H9 (cell line): ENCODE results near the gene TRIO. TPM values are rescaled to one million over a fixed set of nuclear protein-coding genes. Genes with fewer than 3 reads are reported as not detected.

ENCODE experiments used
- DNase-seq: peaks from one replicate; pipeline ENCODE4 v3.0.0-alpha.2; 2017
- H2AFZ ChIP-seq: one replicate; pipeline ENCODE4 v1.6.1; 2013; ENCODE audit warnings: mild to moderate bottlenecking, low read length, control low read depth, moderate library complexity
- H2AK5ac ChIP-seq: 2 replicates; pipeline ENCODE4 v1.6.1; 2013; ENCODE audit warnings: low read length, control low read depth, mixed read lengths; ENCODE audit not compliant: insufficient read length
- H2BK120ac ChIP-seq: one replicate; pipeline ENCODE4 v1.6.1; 2013; ENCODE audit warnings: low read depth, mild to moderate bottlenecking, low read length, control low read depth, inconsistent platforms; ENCODE audit not compliant: poor library complexity, severe bottlenecking
- H2BK12ac ChIP-seq: 2 replicates; pipeline ENCODE4 v1.6.1; 2013; ENCODE audit warnings: low read length, control low read depth, mixed read lengths, low read depth; ENCODE audit not compliant: insufficient read length
- H2BK15ac ChIP-seq: 2 replicates; pipeline ENCODE4 v1.6.1; 2013; ENCODE audit warnings: low read depth, low read length, control low read depth
- H2BK20ac ChIP-seq: one replicate; pipeline ENCODE4 v1.6.1; 2013; ENCODE audit warnings: low read depth, mild to moderate bottlenecking, low read length, control low read depth, inconsistent platforms; ENCODE audit not compliant: poor library complexity, severe bottlenecking
- H2BK5ac ChIP-seq: 2 replicates; pipeline ENCODE4 v1.6.1; 2013; ENCODE audit warnings: low read length, control low read depth, mixed read lengths; ENCODE audit not compliant: insufficient read length
- H3K14ac ChIP-seq: 2 replicates; pipeline ENCODE4 v1.6.1; 2013; ENCODE audit warnings: low read length, control low read depth; ENCODE audit not compliant: insufficient read depth
- H3K18ac ChIP-seq: 2 replicates; pipeline ENCODE4 v1.6.1; 2013; ENCODE audit warnings: low read depth, mild to moderate bottlenecking, mixed read lengths, low read length, control low read depth; ENCODE audit not compliant: insufficient read length
- H3K23ac ChIP-seq: 2 replicates; pipeline ENCODE4 v1.6.1; 2013; ENCODE audit warnings: low read length, control low read depth, mixed read lengths, low read depth; ENCODE audit not compliant: insufficient read length
- H3K23me2 ChIP-seq: 2 replicates; pipeline ENCODE4 v1.6.1; 2013; ENCODE audit warnings: low read depth, mild to moderate bottlenecking, mixed read lengths, low read length, control low read depth; ENCODE audit not compliant: insufficient read length, poor library complexity, severe bottlenecking
- H3K27ac ChIP-seq: 2 replicates; pipeline ENCODE4 v1.5.1; 2013; ENCODE audit warnings: low read length, control low read depth, mixed read lengths, low read depth; ENCODE audit not compliant: insufficient read length
- H3K27me3 ChIP-seq: 2 replicates; pipeline ENCODE4 v1.6.1; 2013; ENCODE audit warnings: low read length, control low read depth, inconsistent platforms; ENCODE audit not compliant: insufficient read depth
- H3K4ac ChIP-seq: 2 replicates; pipeline ENCODE4 v1.6.1; 2013; ENCODE audit warnings: low read depth, mild to moderate bottlenecking, control low read depth, inconsistent platforms, low read length, moderate library complexity
- H3K4me1 ChIP-seq: 2 replicates; pipeline ENCODE4 v1.6.1; 2013; ENCODE audit warnings: low read length, control low read depth, inconsistent platforms; ENCODE audit not compliant: insufficient read depth
- H3K4me2 ChIP-seq: 2 replicates; pipeline ENCODE4 v1.6.1; 2013; ENCODE audit warnings: low read length, control low read depth, mixed read lengths; ENCODE audit not compliant: insufficient read length, insufficient read depth
- H3K56ac ChIP-seq: 2 replicates; pipeline ENCODE4 v1.6.1; 2013; ENCODE audit warnings: low read depth, mild to moderate bottlenecking, mixed read lengths, low read length, control low read depth; ENCODE audit not compliant: insufficient read length
- H3K79me1 ChIP-seq: 2 replicates; pipeline ENCODE4 v1.6.1; 2013; ENCODE audit warnings: low read depth, mild to moderate bottlenecking, moderate library complexity, low read length, control low read depth, inconsistent platforms; ENCODE audit not compliant: insufficient read depth, poor library complexity, severe bottlenecking
- H3K79me2 ChIP-seq: 2 replicates; pipeline ENCODE4 v1.6.1; 2013; ENCODE audit warnings: low read length, control low read depth, inconsistent platforms; ENCODE audit not compliant: insufficient read depth
- H3K9ac ChIP-seq: 2 replicates; pipeline ENCODE4 v1.6.1; 2013; ENCODE audit warnings: low read length, control low read depth, mixed read lengths; ENCODE audit not compliant: insufficient read length; ENCODE audit errors: extremely low read depth
- H3K9me3 ChIP-seq: one replicate; pipeline ENCODE4 v1.6.1; 2013; ENCODE audit warnings: low read depth, low read length, inconsistent platforms; ENCODE audit not compliant: control insufficient read depth
- H3T11ph ChIP-seq: one replicate; pipeline ENCODE4 v1.6.1; 2013; ENCODE audit warnings: mild to moderate bottlenecking, low read length, control low read depth, inconsistent platforms
- H4K20me1 ChIP-seq: one replicate; pipeline ENCODE4 v1.6.1; 2013; ENCODE audit not compliant: control insufficient read depth, insufficient read length, insufficient read depth
- H4K5ac ChIP-seq: 2 replicates; pipeline ENCODE4 v1.6.1; 2013; ENCODE audit warnings: low read depth, mild to moderate bottlenecking, mixed read lengths, low read length, control low read depth; ENCODE audit not compliant: insufficient read length
- H4K8ac ChIP-seq: replicated peaks from 2 replicates; pipeline ENCODE4 v1.6.1; 2013; ENCODE audit warnings: low read length, control low read depth, mixed read lengths, low read depth; ENCODE audit not compliant: insufficient read length
- H4K91ac ChIP-seq: 2 replicates; pipeline ENCODE4 v1.6.1; 2013; ENCODE audit warnings: low read depth, mild to moderate bottlenecking, moderate library complexity, mixed read lengths, low read length, control low read depth; ENCODE audit not compliant: insufficient read length
- H3K27ac Mint-ChIP-seq, 3 experiments: 2 replicates in 2 of 3; 3 replicates in 1 of 3; pipeline ENCODE4 v1.8.0; 2020 to 2021; ENCODE audit warnings: mixed read lengths in 3 of 3, mild to moderate bottlenecking in 1 of 3, moderate library complexity in 1 of 3
- H3K27me3 Mint-ChIP-seq: 2 replicates; pipeline ENCODE4 v1.8.0; 2021; ENCODE audit warnings: low read depth, mild to moderate bottlenecking, moderate library complexity, mixed read lengths
- H3K36me3 Mint-ChIP-seq, 3 experiments: 2 replicates in 2 of 3; 3 replicates in 1 of 3; pipeline ENCODE4 v1.8.0; 2020 to 2021; ENCODE audit warnings: low read depth in 3 of 3, mixed read lengths in 3 of 3; ENCODE audit not compliant: insufficient read depth in 1 of 3
- H3K4me1 Mint-ChIP-seq, 2 experiments: 2 replicates each; pipeline ENCODE4 v1.8.0; 2020; ENCODE audit warnings: mixed read lengths in 2 of 2
- H3K4me3 Mint-ChIP-seq, 2 experiments: 2 replicates in 1 of 2; 3 replicates in 1 of 2; pipeline ENCODE4 v1.8.0; 2020 to 2021; ENCODE audit warnings: mild to moderate bottlenecking in 2 of 2, mixed read lengths in 2 of 2, moderate library complexity in 1 of 2
- H3K9me3 Mint-ChIP-seq, 2 experiments: 2 replicates in 1 of 2; 3 replicates in 1 of 2; pipeline ENCODE4 v1.8.0; 2020; ENCODE audit warnings: mild to moderate bottlenecking in 2 of 2, mixed read lengths in 2 of 2, moderate library complexity in 1 of 2
- CTCF ChIP-seq: fragments of 200-600 bp; sonication (generic); conservative IDR thresholded peaks from 3 replicates; pipeline ENCODE4 v1.8.0; 2021; ENCODE audit warnings: antibody characterized with exemption, mild to moderate bottlenecking
- WGBS: extraction: QIAGEN DNeasy Blood & Tissue Kit; methylation state at CpG from one replicate; pipeline ENCODE4 v1.1.7; 2013; ENCODE audit warnings: missing lambda C conversion rate, low lambda C conversion rate, mixed read lengths; ENCODE audit not compliant: insufficient read length; ENCODE audit errors: extremely low coverage; 5-methylcytosine and 5-hydroxymethylcytosine counted together
- total RNA-seq: library from RNA; stranded (reverse); gene quantifications from 2 replicates; pipeline ENCODE4 v1.2.1, GENCODE V29; 2021

Gene TRIO
- total RNA-seq, 1 experiment from 2014 or later = 87.8 TPM

- H2BK20ac ChIP-seq = no peak overlapping the region
- no peaks in the 10 kb centered on the region for H3K23me2 ChIP-seq
- Mint-ChIP-seq H3K4me3 (no peak overlapping the region), H3K27ac (no peak overlapping the region), H3K36me3 (no peaks in the 10 kb centered on the region; a peak in 2 of 7 replicates), H3K27me3 (no peaks in the 10 kb centered on the region), H3K4me1 (peaks cover 39 to 44% of the 10 kb centered on the region in 2 experiments), H3K9me3 (no peaks in the 10 kb centered on the region)
- H2BK120ac ChIP-seq = no peak overlapping the region
- H2AFZ ChIP-seq = no peak overlapping the region
- no peak for TF ChIP-seq CTCF
- no peak overlapping the region for H3K4me2 ChIP-seq
- no peaks in the 10 kb centered on the region for H4K20me1 ChIP-seq
- H4K91ac ChIP-seq = no peak overlapping the region
- peaks cover 42% of the 10 kb centered on the region; the same call in 1 of the 2 replicates for H3K79me2 ChIP-seq
- no peak overlapping the region for H2AK5ac ChIP-seq
- H2BK15ac ChIP-seq = no peak overlapping the region
- no peaks in the 10 kb centered on the region for H3K27me3 ChIP-seq
- H2BK12ac ChIP-seq = no peak overlapping the region
- H3K23ac ChIP-seq = no peak overlapping the region
- DNase-seq = no peak
- H3K4ac ChIP-seq = no peak overlapping the region
- H3K79me1 ChIP-seq = peaks cover 9% of the 10 kb centered on the region
- H3K18ac ChIP-seq = no peak overlapping the region
- no peak overlapping the region for H2BK5ac ChIP-seq
- no peak overlapping the region for H4K5ac ChIP-seq
- no peak overlapping the region for H3K14ac ChIP-seq
- H3K56ac ChIP-seq = no peak overlapping the region
- H3T11ph ChIP-seq = no peak overlapping the region
- no peak overlapping the region for H4K8ac ChIP-seq
- H3K9me3 ChIP-seq = no peaks in the 10 kb centered on the region
- H3K27ac ChIP-seq = no peak overlapping the region
- WGBS = no CpG with 5 or more reads among the region's 1 CpG
- no peak overlapping the region for H3K9ac ChIP-seq
- peaks cover 25% of the 10 kb centered on the region; the same call in 1 of the 2 replicates for H3K4me1 ChIP-seq
These were observed 12.6 kb downstream of the TRIO start for GRCh38 chr5:14155739-14156138.
